IPS-20b (cell line): ENCODE data around the gene MAGI1.
A peak's percentile ranks its signal among the peaks of the same experiment; 100 is the strongest.
"Not testable (repeated sequence)": the region's sequence is repeated elsewhere in the genome, so short reads cannot be mapped to it uniquely, and the experiment has no call there.

Experiments used
- H3K27ac ChIP-seq: one replicate; pipeline ENCODE4 v1.5.1; 2013; ENCODE audit warnings: low read length
- H3K27me3 ChIP-seq: 2 replicates; pipeline ENCODE4 v1.6.1; 2013; ENCODE audit warnings: mild to moderate bottlenecking, low read length, inconsistent platforms; ENCODE audit not compliant: insufficient read depth
- H3K36me3 ChIP-seq: 2 replicates; pipeline ENCODE4 v1.6.1; 2013; ENCODE audit warnings: low read depth, mild to moderate bottlenecking, inconsistent platforms, low read length, moderate library complexity; ENCODE audit not compliant: insufficient read depth
- H3K4me1 ChIP-seq: 2 replicates; pipeline ENCODE4 v1.6.1; 2013; ENCODE audit warnings: mild to moderate bottlenecking, control low read depth, inconsistent platforms, low read length, moderate library complexity; ENCODE audit not compliant: insufficient read depth
- H3K4me3 ChIP-seq: 2 replicates; pipeline ENCODE4 v1.5.1; 2013; ENCODE audit warnings: mild to moderate bottlenecking, low read length, inconsistent platforms
- H3K9ac ChIP-seq: 2 replicates; pipeline ENCODE4 v1.6.1; 2013; ENCODE audit warnings: low read depth, mild to moderate bottlenecking, inconsistent platforms, low read length, moderate library complexity
- H3K9me3 ChIP-seq: 2 replicates; pipeline ENCODE4 v1.6.1; 2013; ENCODE audit warnings: mild to moderate bottlenecking, low read depth, low read length, inconsistent platforms; ENCODE audit not compliant: insufficient read depth

The MAGI1 gene

DNA sequence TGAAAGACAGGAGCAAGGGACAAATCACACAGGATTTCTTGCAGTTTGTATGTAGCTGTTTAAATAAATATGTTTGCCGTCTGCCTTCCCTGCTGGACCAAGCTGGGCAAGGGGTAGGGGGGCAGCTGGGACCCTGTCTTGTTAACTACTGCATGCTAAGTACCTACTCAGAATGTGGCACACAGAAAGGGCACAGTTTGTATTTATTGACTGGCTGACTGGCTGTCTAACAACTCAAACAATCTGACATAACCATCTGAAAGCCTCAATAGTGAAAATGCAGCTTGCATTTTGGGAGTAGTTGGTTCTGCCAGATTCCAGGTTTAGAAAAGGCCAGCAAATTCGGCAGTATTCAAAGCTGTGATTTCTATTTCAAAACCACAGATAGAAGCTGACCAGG lies 16.6 kb upstream of the MAGI1 start:
- Histone ChIP-seq H3K27ac (no peak overlapping the region), H3K9me3 (no peaks in the 10 kb centered on the region), H3K4me1 (peaks cover 26% of the 10 kb centered on the region), H3K9ac (peak overlapping the region; percentile 20; the same call in 1 of the 2 replicates), H3K36me3 (no peaks in the 10 kb centered on the region), H3K27me3 (no peaks in the 10 kb centered on the region), H3K4me3 (no peak overlapping the region)

DNA sequence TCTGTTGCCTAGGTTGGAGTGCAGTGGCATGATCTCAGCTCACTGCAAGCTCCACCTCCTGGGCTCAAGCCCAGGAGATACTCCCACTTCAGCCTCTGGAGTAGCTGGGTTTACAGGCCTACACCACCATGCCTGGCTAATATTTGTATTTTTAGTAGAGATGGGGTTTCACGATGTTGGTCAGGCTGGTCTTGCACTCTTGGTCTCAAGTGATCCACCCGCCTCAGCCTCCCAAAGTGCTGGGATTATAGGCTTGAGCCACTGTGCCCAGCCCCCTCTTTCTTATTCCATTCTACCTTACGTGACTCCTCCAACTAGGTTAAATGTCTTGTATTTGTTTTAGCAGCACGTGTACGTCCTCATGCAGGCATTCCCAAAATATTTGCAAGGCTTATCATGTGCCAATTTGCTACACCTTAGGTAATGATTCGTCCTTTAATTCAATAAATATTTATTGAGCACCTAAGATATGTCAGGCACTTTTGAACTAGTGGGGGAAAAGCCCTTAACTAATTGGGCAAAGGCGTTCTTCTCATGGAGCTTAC lies 14.9 kb upstream of the MAGI1 start:
- Histone ChIP-seq H3K36me3 (no peaks in the 10 kb centered on the region), H3K4me3 (no peak overlapping the region), H3K9ac (no peak overlapping the region; the same call in 1 of the 2 replicates), H3K9me3 (no peaks in the 10 kb centered on the region), H3K4me1 (peaks cover 26% of the 10 kb centered on the region), H3K27me3 (no peaks in the 10 kb centered on the region), H3K27ac (no peak overlapping the region)

DNA sequence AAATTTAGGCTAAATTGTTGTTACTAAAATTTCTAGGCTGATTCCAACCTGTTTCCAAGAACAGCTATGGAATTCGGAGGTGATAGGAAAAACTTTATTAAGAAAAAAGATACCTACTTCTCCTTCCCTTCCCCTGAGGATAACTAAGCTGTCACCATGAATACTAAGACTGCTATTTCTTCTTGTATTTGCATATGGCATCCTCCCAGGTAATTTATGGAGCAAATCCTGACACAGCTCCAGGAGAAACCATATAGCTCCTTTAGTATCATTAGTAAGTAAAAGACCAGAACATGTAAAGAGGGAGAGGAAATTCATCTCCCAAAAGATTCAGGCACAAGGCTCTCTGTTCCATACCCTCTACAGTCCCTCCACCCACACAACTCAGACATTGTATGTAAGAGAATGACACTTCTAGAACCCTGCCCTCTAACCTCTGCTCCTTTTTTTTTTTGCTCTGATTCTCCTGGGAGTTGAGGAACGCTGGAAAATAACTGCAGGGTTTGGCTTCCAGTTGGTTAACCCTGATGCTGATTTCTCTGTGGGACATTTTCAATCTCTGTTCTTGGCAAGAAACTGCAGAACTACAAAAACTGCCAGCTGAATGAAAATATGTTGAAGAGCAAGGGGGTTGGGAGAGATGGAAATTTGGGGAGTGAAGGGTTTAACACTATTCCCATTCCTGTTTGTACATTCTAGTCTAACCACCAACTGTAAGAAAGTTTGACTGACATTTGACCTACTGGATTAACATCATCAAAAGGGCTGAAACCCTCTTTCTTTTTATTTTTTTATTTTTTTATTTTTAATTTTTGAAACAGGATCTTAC lies 14.2 kb upstream of the MAGI1 start:
- Histone ChIP-seq H3K27me3 (no peaks in the 10 kb centered on the region), H3K36me3 (no peaks in the 10 kb centered on the region), H3K27ac (no peak overlapping the region), H3K9me3 (no peaks in the 10 kb centered on the region), H3K9ac (no peak overlapping the region), H3K4me1 (peaks cover 26% of the 10 kb centered on the region), H3K4me3 (no peak overlapping the region)

DNA sequence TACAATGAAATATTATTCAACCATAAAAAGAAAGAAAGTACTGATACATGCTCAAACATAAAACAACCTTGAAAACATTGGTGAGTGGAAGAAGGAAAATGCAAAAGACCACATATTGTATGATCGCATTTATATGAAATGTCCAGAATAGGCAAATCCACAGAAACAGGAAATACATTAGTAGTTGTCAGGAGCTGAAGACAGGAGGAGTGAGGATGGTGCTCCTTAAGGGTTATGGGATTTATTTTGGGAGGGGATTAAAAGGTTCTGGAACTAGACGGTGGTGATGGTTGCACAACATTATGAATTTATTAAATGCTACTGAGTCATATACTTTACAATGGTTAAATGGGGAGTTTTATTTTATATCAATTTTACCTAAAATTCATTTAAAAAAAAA lies 12.1 kb upstream of the MAGI1 start:
- no peak overlapping the region for H3K27ac ChIP-seq
- no peaks in the 10 kb centered on the region for H3K9me3 ChIP-seq
- H3K36me3 ChIP-seq: no peaks in the 10 kb centered on the region
- peaks cover 27% of the 10 kb centered on the region for H3K4me1 ChIP-seq
- H3K27me3 ChIP-seq: no peaks in the 10 kb centered on the region
- H3K4me3 ChIP-seq: no peak overlapping the region
- no peak overlapping the region for H3K9ac ChIP-seq

DNA sequence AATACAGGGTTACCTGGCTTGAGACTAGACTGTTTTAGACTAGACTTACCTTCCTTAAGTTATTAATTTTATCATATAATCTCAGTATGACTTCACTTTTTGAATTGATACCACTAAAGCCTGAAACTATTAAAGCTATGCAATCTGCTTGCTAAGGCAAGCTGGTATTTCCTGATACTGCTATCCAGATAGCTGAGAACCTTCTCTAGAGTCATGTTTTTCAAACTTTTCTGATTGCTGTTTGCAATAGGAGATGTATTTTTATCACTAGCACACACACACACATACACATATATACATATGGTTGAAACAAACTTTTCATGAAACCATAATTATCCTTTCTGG lies 9.3 kb upstream of the MAGI1 start:
- Histone ChIP-seq H3K27ac (no peak overlapping the region), H3K36me3 (no peaks in the 10 kb centered on the region), H3K9me3 (no peaks in the 10 kb centered on the region), H3K4me1 (peaks cover 8% of the 10 kb centered on the region), H3K4me3 (no peak overlapping the region), H3K9ac (no peak overlapping the region), H3K27me3 (no peaks in the 10 kb centered on the region)

DNA sequence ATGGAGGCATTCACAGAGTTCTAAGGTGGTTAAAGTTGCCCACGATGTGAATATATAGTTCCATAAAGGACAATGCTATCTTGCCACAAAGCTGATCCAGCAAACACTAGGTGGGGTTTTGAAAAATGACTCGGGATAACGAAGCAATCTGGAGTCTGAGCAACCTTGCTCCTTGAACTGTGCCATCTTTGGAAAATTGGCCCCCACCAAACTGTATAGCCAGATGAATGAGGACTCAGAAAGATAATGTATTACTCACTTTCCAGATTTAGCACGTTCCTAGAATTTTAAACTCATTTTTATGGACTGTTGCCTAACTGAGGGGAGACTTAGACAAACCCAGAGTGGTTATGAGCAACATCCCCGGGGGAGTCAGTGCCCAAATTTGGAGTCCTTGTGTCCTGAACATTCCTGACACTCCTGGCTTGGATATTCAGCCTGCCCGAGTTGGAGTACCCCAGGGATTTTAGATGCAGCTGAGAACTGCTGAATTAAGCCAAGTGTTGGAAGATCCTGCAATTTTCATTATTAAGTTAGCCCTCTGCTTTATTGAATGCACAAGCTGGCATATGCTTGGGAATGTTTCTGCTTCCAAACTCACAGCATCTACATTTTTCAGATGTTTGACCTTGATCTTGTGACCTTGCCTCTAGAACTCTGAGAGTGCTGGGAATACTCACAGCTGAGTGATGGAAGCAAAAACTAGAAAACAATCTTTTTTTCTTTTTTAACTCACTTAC lies 8.8 kb upstream of the MAGI1 start:
- H3K27me3 ChIP-seq: no peaks in the 10 kb centered on the region

DNA sequence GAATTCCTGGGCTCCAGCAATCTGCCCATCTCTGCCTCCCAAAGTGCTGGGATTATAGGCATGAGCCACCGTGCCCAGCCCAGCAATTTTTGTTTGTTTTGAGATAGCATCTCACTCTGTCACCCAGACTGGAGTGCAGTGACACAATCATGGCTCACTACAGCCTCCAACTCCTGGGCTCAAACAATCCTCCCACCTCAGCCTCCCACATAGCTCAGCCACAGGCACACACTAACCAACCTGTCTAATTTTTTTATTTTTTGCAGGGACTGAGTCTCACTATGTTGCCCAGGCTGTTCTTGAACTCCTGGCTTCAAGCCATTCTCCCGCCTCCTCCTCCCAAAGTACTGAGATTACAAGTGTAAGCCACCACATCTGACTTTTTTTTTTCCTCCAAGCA lies 7.6 kb upstream of the MAGI1 start:
- not testable (repeated sequence) for H3K4me1 ChIP-seq

More for the DNA sequence above, 8.8 kb upstream of the MAGI1 start:
- Histone ChIP-seq H3K9me3 (no peaks in the 10 kb centered on the region), H3K4me3 (no peak overlapping the region), H3K36me3 (no peaks in the 10 kb centered on the region), H3K9ac (no peak overlapping the region), H3K27ac (no peak overlapping the region), H3K4me1 (peaks cover 5% of the 10 kb centered on the region)

DNA sequence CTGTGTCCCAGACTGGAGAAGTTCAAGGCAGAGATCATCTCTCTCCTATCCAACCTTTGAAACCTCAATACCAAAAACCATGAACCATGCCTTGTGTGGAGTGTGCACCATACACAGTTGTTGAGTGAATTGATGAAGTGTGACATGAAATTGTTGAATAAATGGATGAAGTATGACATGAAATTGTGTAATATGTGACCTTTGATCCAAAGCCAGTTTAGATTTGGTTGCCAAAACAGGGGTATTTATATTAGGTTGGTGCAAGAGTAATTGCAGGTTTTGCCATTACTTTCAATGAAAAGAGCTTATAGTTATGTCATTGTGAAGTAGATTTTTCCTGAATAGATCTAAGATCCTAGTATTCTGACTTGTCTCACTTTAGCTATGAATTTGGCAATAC lies 3.1 kb upstream of the MAGI1 start:
- Histone ChIP-seq H3K9ac (no peak overlapping the region), H3K27ac (no peak overlapping the region), H3K9me3 (no peaks in the 10 kb centered on the region), H3K36me3 (no peaks in the 10 kb centered on the region), H3K27me3 (peaks cover 7% of the 10 kb centered on the region; the same call in 1 of the 2 replicates), H3K4me3 (no peak overlapping the region), H3K4me1 (peaks cover 5% of the 10 kb centered on the region; the same call in 1 of the 2 replicates)

More for the DNA sequence above, 7.6 kb upstream of the MAGI1 start:
- H3K27ac ChIP-seq, H3K9me3 ChIP-seq, H3K27me3 ChIP-seq, H3K4me3 ChIP-seq, H3K36me3 ChIP-seq, H3K9ac ChIP-seq: not testable (repeated sequence)

DNA sequence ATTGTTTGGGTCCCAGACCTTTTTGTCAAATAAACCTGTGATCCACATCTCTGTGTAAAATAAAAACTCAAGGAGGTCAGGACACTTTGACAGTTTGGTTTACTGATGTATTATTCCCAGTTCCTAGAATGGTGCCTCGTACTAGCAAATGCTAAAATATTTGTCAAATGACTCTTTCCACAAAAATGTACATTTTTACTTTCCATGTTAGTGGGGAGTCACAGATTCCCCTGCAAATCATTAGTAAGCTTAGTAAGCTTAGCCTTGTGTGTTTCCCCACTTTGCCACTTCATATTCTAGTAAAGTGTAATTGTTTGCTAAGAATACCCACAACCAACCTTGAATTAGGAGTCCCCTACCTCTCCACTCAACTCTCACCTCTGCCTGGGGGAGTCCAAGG lies 2.4 kb upstream of the MAGI1 start:
- H3K27ac ChIP-seq: no peak overlapping the region
- peaks cover 7% of the 10 kb centered on the region; the same call in 1 of the 2 replicates for H3K27me3 ChIP-seq

DNA sequence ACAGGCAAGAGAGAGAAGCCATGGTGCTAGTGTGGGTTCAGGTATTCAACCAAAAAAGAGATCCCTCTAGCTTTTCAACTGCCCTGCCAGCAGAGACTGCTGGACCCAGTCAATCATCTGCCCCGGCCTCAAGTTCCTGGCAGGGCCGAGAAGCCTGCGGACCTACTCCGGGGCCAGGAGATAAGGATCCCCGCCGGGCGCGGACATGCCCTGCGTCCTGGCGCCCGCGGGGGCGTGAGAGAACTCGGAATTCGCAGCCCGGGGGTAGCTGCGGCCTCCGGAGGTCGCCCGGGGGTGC lies 821 bp upstream of the MAGI1 start:
- Histone ChIP-seq H3K27me3 (peaks cover 7% of the 10 kb centered on the region; the same call in 1 of the 2 replicates), H3K4me1 (peaks cover 24% of the 10 kb centered on the region), H3K4me3 (peak overlapping the region; percentile 97), H3K9ac (peak overlapping the region; percentile 85; the same call in 1 of the 2 replicates), H3K27ac (peak overlapping the region; percentile 77), H3K9me3 (no peaks in the 10 kb centered on the region), H3K36me3 (no peaks in the 10 kb centered on the region)

More for the DNA sequence above, 2.4 kb upstream of the MAGI1 start:
- H3K9me3 ChIP-seq: no peaks in the 10 kb centered on the region
- H3K4me3 ChIP-seq: no peak overlapping the region
- peaks cover 12% of the 10 kb centered on the region; the same call in 1 of the 2 replicates for H3K4me1 ChIP-seq
- H3K36me3 ChIP-seq: no peaks in the 10 kb centered on the region
- no peak overlapping the region for H3K9ac ChIP-seq

DNA sequence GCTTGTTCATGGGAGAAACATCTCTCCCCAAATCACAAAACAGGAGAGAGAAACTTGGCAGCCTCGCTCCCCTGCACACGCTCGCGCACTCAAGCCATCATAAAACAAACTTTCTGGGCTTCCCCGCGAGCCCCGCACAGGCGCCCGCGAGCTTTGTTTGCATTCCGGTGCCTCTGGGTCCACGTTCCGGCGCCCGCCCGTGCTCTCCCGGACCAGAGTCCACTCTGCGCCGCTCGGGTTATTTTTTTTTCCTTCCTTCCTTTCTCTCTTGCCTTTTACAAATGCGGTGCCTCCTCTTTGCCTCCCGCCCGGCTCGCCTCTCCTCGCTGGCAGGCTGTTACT lies 363 bp downstream of the MAGI1 start:
- H3K4me3 ChIP-seq: peak overlapping the region; percentile 97
- peak overlapping the region; percentile 85; the same call in 1 of the 2 replicates for H3K9ac ChIP-seq

DNA sequence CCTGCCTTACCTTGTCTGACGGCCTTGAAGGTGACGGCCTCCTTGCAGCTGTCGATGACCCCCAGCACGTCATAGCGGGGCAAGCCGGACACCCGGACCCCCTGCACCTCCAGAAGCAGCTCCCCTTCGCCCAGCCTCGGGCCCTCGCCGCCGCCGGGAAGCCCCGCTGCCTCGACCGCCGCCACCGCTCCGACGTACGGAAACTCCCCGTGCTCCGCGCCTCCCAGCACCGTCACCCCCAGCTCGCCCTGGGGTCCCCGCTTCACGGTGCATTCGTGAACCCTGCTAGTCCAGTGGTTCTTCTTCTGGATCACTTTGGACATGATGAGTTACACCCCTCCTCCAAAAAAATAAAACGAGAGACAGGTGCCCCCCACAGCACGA lies 740 bp downstream of the MAGI1 start:
- H3K9ac ChIP-seq: peak overlapping the region; percentile 85
- peaks cover 29% of the 10 kb centered on the region for H3K4me1 ChIP-seq
- H3K27ac ChIP-seq: no peak overlapping the region
- H3K4me3 ChIP-seq: peak overlapping the region; percentile 97
- no peaks in the 10 kb centered on the region for H3K36me3 ChIP-seq
- no peaks in the 10 kb centered on the region for H3K9me3 ChIP-seq
- H3K27me3 ChIP-seq: peaks cover 7% of the 10 kb centered on the region; the same call in 1 of the 2 replicates

More for the DNA sequence above, 363 bp downstream of the MAGI1 start:
- Histone ChIP-seq H3K9me3 (no peaks in the 10 kb centered on the region), H3K36me3 (no peaks in the 10 kb centered on the region), H3K27ac (no peak overlapping the region), H3K27me3 (peaks cover 7% of the 10 kb centered on the region; the same call in 1 of the 2 replicates), H3K4me1 (peaks cover 27% of the 10 kb centered on the region)
